ENCODE measurements around the gene ANKS1A. TPM values are rescaled to one million over a fixed set of nuclear protein-coding genes. Genes with fewer than 3 reads are reported as not detected.
A peak's percentile ranks its signal among the peaks of the same experiment; 100 is the strongest.

Gene ANKS1A
- total RNA-seq, 1 experiment from 2014 or later, result 28.5 TPM

DNA sequence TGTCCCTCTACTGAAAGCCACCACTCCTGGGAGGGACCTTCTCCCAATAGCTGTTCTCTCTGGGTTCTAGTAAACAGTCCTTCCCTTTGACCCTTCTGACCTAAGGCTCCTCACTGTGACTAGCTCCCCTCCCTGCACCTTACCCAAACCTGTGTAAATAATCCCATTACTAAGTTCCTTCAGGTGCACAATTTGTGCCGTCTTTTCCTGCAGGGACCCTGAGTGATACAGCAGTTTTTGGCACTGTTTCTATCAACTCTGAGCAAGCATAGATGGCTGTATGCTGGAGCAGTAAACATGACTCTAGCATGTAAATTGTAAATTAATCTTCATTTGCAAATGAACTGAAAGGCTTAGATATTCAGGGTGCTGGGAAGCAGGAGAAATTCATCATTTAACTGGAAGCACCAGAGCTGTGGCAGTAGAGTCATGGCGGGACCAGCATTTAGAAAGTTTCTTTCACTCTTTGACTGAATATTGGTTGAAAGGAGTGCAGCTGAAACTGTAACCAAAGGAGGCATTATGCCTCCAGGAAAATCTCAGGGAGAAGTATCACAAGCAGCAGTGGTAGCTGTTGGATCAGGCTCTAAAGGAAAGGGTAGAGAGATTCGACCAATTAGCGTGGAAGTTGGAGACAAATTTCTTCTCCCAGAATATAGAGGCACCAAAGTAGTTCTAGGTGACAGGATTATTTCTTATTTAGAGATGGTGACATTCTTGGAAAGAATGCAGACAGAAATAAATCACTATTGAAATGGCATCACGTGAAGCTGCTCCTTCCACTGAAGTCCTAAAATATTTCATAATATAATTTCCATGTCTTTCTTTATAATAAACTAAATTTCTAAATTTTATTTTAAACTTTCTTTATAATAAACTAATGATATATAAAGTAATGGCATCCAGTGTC lies 134.3 kb downstream of the ANKS1A start:
- POLR2A ChIA-PET (ENCODE audit: unreplicated experiment), result interaction anchor here (0.6 kb wide), 1 partner anchor 107 kb away, joined by 4 read pairs; no protein-coding TSS in a partner anchor
- Histone ChIP-seq H3F3A (ENCODE audit: insufficient read depth, low read depth) (peaks cover 24% of the 10 kb centered on the region; the same call in 1 of the 2 replicates), H3K9me3 (ENCODE audit: insufficient read depth, low read depth) (no peaks in the 10 kb centered on the region), H3K36me3 (ENCODE audit: low read depth) (no peaks in the 10 kb centered on the region), H3K79me2 (ENCODE audit: low read depth) (0 out of 2 replicates have a peak, but pooled peaks cover 3% of the 10 kb centered on the region), H3K4me3 (no peak overlapping the region), H3K4me2 (no peak overlapping the region), H4K20me1 (ENCODE audit: insufficient read depth) (no peaks in the 10 kb centered on the region), H3K9me2 (ENCODE audit: insufficient read depth) (no peaks in the 10 kb centered on the region), H3K27me3 (ENCODE audit: insufficient read depth, low read depth) (no peaks in the 10 kb centered on the region), H2AFZ (no peak overlapping the region), H3K27ac (peak overlapping the region; percentile 91), H3K4me1 (replicated peaks; ENCODE audit: insufficient read depth) (peaks cover 34% of the 10 kb centered on the region)
- CTCF ChIA-PET, result interaction anchor here (0.5 kb wide), 1 partner anchor 497 kb away, joined by 3 read pairs; no protein-coding TSS in a partner anchor
- TF ChIP-seq, protein P1, sequence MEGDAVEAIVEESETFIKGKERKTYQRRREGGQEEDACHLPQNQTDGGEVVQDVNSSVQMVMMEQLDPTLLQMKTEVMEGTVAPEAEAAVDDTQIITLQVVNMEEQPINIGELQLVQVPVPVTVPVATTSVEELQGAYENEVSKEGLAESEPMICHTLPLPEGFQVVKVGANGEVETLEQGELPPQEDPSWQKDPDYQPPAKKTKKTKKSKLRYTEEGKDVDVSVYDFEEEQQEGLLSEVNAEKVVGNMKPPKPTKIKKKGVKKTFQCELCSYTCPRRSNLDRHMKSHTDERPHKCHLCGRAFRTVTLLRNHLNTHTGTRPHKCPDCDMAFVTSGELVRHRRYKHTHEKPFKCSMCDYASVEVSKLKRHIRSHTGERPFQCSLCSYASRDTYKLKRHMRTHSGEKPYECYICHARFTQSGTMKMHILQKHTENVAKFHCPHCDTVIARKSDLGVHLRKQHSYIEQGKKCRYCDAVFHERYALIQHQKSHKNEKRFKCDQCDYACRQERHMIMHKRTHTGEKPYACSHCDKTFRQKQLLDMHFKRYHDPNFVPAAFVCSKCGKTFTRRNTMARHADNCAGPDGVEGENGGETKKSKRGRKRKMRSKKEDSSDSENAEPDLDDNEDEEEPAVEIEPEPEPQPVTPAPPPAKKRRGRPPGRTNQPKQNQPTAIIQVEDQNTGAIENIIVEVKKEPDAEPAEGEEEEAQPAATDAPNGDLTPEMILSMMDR (conservative IDR thresholded peaks at IDR 0.05), result no peak
- intact Hi-C loops (cut with micrococcal nuclease; ENCODE audit: unreplicated experiment), result no loop called here
- BruUV-seq (replicated peaks), result no TSS peak
- DNase-seq, result no peak

GRCh38 chr6:35024551-35025054 lies 135.5 kb downstream of the ANKS1A start:
- no TSS peak for BruUV-seq (replicated peaks)
- Histone ChIP-seq H3K27me3 (ENCODE audit: insufficient read depth, low read depth) (no peaks in the 10 kb centered on the region), H3K79me2 (ENCODE audit: low read depth) (0 out of 2 replicates have a peak, but pooled peaks cover 3% of the 10 kb centered on the region), H4K20me1 (ENCODE audit: insufficient read depth) (no peaks in the 10 kb centered on the region), H3K4me3 (no peak overlapping the region), H2AFZ (no peak overlapping the region), H3F3A (ENCODE audit: insufficient read depth, low read depth) (peaks cover 24% of the 10 kb centered on the region; the same call in 1 of the 2 replicates), H3K4me2 (peak overlapping the region; percentile 57), H3K9me2 (ENCODE audit: insufficient read depth) (no peaks in the 10 kb centered on the region), H3K27ac (peak overlapping the region; percentile 91), H3K9me3 (ENCODE audit: insufficient read depth, low read depth) (no peaks in the 10 kb centered on the region), H3K4me1 (replicated peaks; ENCODE audit: insufficient read depth) (peaks cover 34% of the 10 kb centered on the region), H3K36me3 (ENCODE audit: low read depth) (no peaks in the 10 kb centered on the region)
- ChIA-PET CTCF (interaction anchor here (0.6 to 0.7 kb wide), 2 partner anchors 225 to 1313 kb away, joined by 4 read pairs; partner anchors contain the start of gene UQCC2), POLR2A (ENCODE audit: unreplicated experiment) (interaction anchor here (0.5 to 0.6 kb wide), 2 partner anchors 108 to 136 kb away, joined by 3 to 4 read pairs; partner anchors contain the start of gene ANKS1A)
- intact Hi-C loops (cut with micrococcal nuclease; ENCODE audit: unreplicated experiment), result no loop called here
- TF ChIP-seq, protein P1 (conservative IDR thresholded peaks at IDR 0.05), result no peak
- no peak for TF ChIP-seq EZH2 (IDR thresholded peaks at IDR 0.05; ENCODE audit: low read depth)
- peak; percentile 61 to 92 for DNase-seq

Measured in PC-9 (cell line).